Tibial nerve (tissue), 4 donors: ENCODE data around the gene DEFB108B.
"Not testable (repeated sequence)": the region's sequence is repeated elsewhere in the genome, so short reads cannot be mapped to it uniquely, and the experiment has no call there.

Source experiments
- EP300 ChIP-seq, 2 donors: sonication (generic); formaldehyde crosslinking; IDR thresholded peaks; one replicate each; pipeline ENCODE4 v1.6.1; 2017; ENCODE audit warnings: antibody characterized with exemption in 2 of 2, mild to moderate bottlenecking in 1 of 2
- POLR2A ChIP-seq, 2 donors: fragments of 450-650 bp; IDR thresholded peaks; one replicate each; pipeline ENCODE4 v1.6.1; 2017; ENCODE audit warnings: antibody characterized with exemption in 2 of 2, mild to moderate bottlenecking in 2 of 2, moderate library complexity in 2 of 2
- TF ChIP-seq, protein P1 (sequence below), 5 experiments: fragments of 200-600 bp in 3 of 5; fragments of 450-650 bp in 2 of 5; sonication (generic) in 3 of 5; IDR thresholded peaks; one replicate each; pipeline ENCODE4 v1.5.1; 2016 to 2019; ENCODE audit warnings: antibody characterized with exemption in 5 of 5, mild to moderate bottlenecking in 3 of 5, moderate library complexity in 2 of 5

DNA sequence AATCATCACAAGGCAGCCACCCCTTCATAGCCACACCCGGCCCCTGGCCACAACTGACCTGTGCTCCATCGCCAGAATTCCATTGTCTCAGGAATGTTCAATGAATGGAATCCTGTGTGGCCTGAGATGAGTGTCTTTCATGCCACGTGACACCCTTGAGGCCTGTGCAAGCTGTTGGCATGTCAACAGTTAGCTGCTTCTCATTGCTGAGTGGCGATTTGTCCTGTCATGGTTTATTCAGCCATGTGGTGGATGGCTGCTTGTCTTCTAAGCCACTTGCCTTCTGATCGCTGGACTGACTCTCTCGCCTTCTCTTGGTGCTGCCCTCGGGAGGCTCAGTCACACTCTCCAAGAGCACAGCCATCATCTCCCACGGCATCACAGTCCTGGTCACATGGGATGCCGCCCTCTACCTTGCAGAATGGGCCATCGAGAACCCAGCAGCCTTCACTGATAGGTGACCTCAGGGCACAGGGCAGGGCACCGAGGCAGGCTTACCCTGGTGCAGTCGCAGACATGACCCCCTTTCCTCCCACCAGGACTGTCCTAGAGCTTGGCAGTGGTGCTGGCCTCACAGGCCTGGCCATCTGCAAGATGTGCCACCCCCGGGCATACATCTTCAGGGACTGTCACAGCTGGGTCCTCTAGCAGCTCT is 38.5 kb upstream of the DEFB108B start:
- TF ChIP-seq, protein P1, sequence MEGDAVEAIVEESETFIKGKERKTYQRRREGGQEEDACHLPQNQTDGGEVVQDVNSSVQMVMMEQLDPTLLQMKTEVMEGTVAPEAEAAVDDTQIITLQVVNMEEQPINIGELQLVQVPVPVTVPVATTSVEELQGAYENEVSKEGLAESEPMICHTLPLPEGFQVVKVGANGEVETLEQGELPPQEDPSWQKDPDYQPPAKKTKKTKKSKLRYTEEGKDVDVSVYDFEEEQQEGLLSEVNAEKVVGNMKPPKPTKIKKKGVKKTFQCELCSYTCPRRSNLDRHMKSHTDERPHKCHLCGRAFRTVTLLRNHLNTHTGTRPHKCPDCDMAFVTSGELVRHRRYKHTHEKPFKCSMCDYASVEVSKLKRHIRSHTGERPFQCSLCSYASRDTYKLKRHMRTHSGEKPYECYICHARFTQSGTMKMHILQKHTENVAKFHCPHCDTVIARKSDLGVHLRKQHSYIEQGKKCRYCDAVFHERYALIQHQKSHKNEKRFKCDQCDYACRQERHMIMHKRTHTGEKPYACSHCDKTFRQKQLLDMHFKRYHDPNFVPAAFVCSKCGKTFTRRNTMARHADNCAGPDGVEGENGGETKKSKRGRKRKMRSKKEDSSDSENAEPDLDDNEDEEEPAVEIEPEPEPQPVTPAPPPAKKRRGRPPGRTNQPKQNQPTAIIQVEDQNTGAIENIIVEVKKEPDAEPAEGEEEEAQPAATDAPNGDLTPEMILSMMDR (IDR thresholded peaks at IDR 0.05): not testable (repeated sequence)
- TF ChIP-seq EP300, POLR2A (IDR thresholded peaks at IDR 0.05): not testable (repeated sequence)
